ENCODE measurements around the gene NGFR. TPM values are rescaled to one million over a fixed set of nuclear protein-coding genes. Genes with fewer than 3 reads are reported as not detected.

NGFR gene
- total and polyA plus RNA-seq, 7 experiments from 2014 or later = 0.07 to 0.17 (median 0.16) TPM; not detected in 4

- Histone ChIP-seq H3K4me1 (ENCODE audit: control insufficient read depth in 2 of 2, insufficient read depth in 2 of 2, low read length in 2 of 2) (no peaks in the 10 kb centered on the region), H3K27me3 (ENCODE audit: control insufficient read depth in 2 of 2, insufficient read depth in 2 of 2, low read length in 2 of 2) (peaks cover 0 to 19% of the 10 kb centered on the region in 2 donors), H3K9me3 (ENCODE audit: control insufficient read depth in 2 of 3, low read length in 3 of 3) (no peaks in the 10 kb centered on the region), H3K36me3 (ENCODE audit: control insufficient read depth in 2 of 3, insufficient read depth in 3 of 3, low read length in 3 of 3) (no peaks in the 10 kb centered on the region), H3K27ac (ENCODE audit: low read depth, low read length) (no peak overlapping the region), H3K4me3 (ENCODE audit: low read length) (no peak overlapping the region)
- ATAC-seq (no peak), DNase-seq (no peak)
- POLR2A ChIA-PET = no interaction called here
- no peak overlapping the region for H3K4me3 Mint-ChIP-seq
- H3K9me3 Mint-ChIP-seq = peaks cover 0 to 2% (median 0%) of the 10 kb centered on the region in 11 donors
- peaks cover 0 to 3% (median 0%) of the 10 kb centered on the region in 5 donors for H3K36me3 Mint-ChIP-seq
- intact Hi-C loops (cut with micrococcal nuclease) = no loop called here
- CTCF ChIA-PET = no interaction called here
- H3K4me1 Mint-ChIP-seq = peaks cover 0 to 1% (median 0%) of the 10 kb centered on the region in 7 donors
- H3K27me3 Mint-ChIP-seq = peaks cover 28 to 63% (median 61%) of the 10 kb centered on the region in 5 donors
- no peak overlapping the region for H3K27ac Mint-ChIP-seq
Observed at GRCh38 chr17:49506282-49506681, 11.2 kb downstream of the NGFR start.

GRCh38 chr17:49508061-49508865 lies 13.2 kb downstream of the NGFR start:
- peaks cover 17 to 47% (median 42%) of the 10 kb centered on the region in 5 donors for H3K27me3 Mint-ChIP-seq
- H3K4me3 Mint-ChIP-seq = no peak overlapping the region
- no peak overlapping the region for H3K4me3 ChIP-seq (ENCODE audit: low read length)
- no peak for DNase-seq
- no peaks in the 10 kb centered on the region for H3K36me3 ChIP-seq (ENCODE audit: control insufficient read depth in 2 of 3, insufficient read depth in 3 of 3, low read length in 3 of 3)
- peaks cover 0 to 1% (median 0%) of the 10 kb centered on the region in 7 donors for H3K4me1 Mint-ChIP-seq
- no peaks in the 10 kb centered on the region for H3K9me3 ChIP-seq (ENCODE audit: control insufficient read depth in 2 of 3, low read length in 3 of 3)
- no peak for ATAC-seq
- H3K36me3 Mint-ChIP-seq = peaks cover 0 to 3% (median 0%) of the 10 kb centered on the region in 5 donors
- ChIA-PET CTCF (no interaction called here), POLR2A (no interaction called here)
- no peak overlapping the region for H3K27ac Mint-ChIP-seq
- no peak overlapping the region for H3K27ac ChIP-seq (ENCODE audit: low read depth, low read length)
- H3K27me3 ChIP-seq (ENCODE audit: control insufficient read depth in 2 of 2, insufficient read depth in 2 of 2, low read length in 2 of 2) = peaks cover 0 to 13% of the 10 kb centered on the region in 2 donors
- no peaks in the 10 kb centered on the region for H3K4me1 ChIP-seq (ENCODE audit: control insufficient read depth in 2 of 2, insufficient read depth in 2 of 2, low read length in 2 of 2)
- intact Hi-C loops (cut with micrococcal nuclease) = no loop called here
- H3K9me3 Mint-ChIP-seq = peaks cover 0 to 2% (median 0%) of the 10 kb centered on the region in 11 donors

- peaks cover 0 to 11% of the 10 kb centered on the region in 2 donors for H3K27me3 ChIP-seq (ENCODE audit: control insufficient read depth in 2 of 2, insufficient read depth in 2 of 2, low read length in 2 of 2)
- H3K27ac Mint-ChIP-seq = no peak overlapping the region
- no peaks in the 10 kb centered on the region for H3K4me1 ChIP-seq (ENCODE audit: control insufficient read depth in 2 of 2, insufficient read depth in 2 of 2, low read length in 2 of 2)
- peaks cover 0 to 3% (median 0%) of the 10 kb centered on the region in 5 donors for H3K36me3 Mint-ChIP-seq
- no peak for ATAC-seq
- ChIA-PET POLR2A (no interaction called here), CTCF (no interaction called here)
- H3K27me3 Mint-ChIP-seq = peaks cover 11 to 39% (median 35%) of the 10 kb centered on the region in 5 donors
- H3K4me1 Mint-ChIP-seq = peaks cover 0 to 1% (median 0%) of the 10 kb centered on the region in 7 donors
- H3K9me3 ChIP-seq (ENCODE audit: control insufficient read depth in 2 of 3, low read length in 3 of 3) = no peaks in the 10 kb centered on the region
- H3K27ac ChIP-seq (ENCODE audit: low read depth, low read length) = no peak overlapping the region
- H3K4me3 ChIP-seq (ENCODE audit: low read length) = no peak overlapping the region
- intact Hi-C loops (cut with micrococcal nuclease) = no loop called here
- H3K9me3 Mint-ChIP-seq = peaks cover 0 to 2% (median 0%) of the 10 kb centered on the region in 11 donors
- H3K36me3 ChIP-seq (ENCODE audit: control insufficient read depth in 2 of 3, insufficient read depth in 3 of 3, low read length in 3 of 3) = no peaks in the 10 kb centered on the region
- DNase-seq = no peak
- no peak overlapping the region for H3K4me3 Mint-ChIP-seq
Observed at GRCh38 chr17:49508866-49509587, 13.9 kb downstream of the NGFR start.

- no peak overlapping the region for H3K4me3 Mint-ChIP-seq
- Histone ChIP-seq H3K27ac (ENCODE audit: low read depth, low read length) (no peak overlapping the region), H3K4me1 (ENCODE audit: control insufficient read depth in 2 of 2, insufficient read depth in 2 of 2, low read length in 2 of 2) (no peaks in the 10 kb centered on the region), H3K36me3 (ENCODE audit: control insufficient read depth in 2 of 3, insufficient read depth in 3 of 3, low read length in 3 of 3) (no peaks in the 10 kb centered on the region), H3K9me3 (ENCODE audit: control insufficient read depth in 2 of 3, low read length in 3 of 3) (no peaks in the 10 kb centered on the region), H3K27me3 (ENCODE audit: control insufficient read depth in 2 of 2, insufficient read depth in 2 of 2, low read length in 2 of 2) (peaks cover 0 to 6% of the 10 kb centered on the region in 2 donors), H3K4me3 (ENCODE audit: low read length) (no peak overlapping the region)
- intact Hi-C loops (cut with micrococcal nuclease) = no loop called here
- DNase-seq (no peak), ATAC-seq (no peak)
- H3K36me3 Mint-ChIP-seq = no peaks in the 10 kb centered on the region
- H3K27me3 Mint-ChIP-seq = peaks cover 8 to 34% (median 29%) of the 10 kb centered on the region in 5 donors
- H3K4me1 Mint-ChIP-seq = peaks cover 0 to 1% (median 0%) of the 10 kb centered on the region in 7 donors
- CTCF ChIA-PET = no interaction called here
- no peak overlapping the region for H3K27ac Mint-ChIP-seq
- no peaks in the 10 kb centered on the region for H3K9me3 Mint-ChIP-seq
- POLR2A ChIA-PET = no interaction called here
Observed at GRCh38 chr17:49509588-49509917, 14.5 kb downstream of the NGFR start.

- no peak for ATAC-seq
- H3K9me3 Mint-ChIP-seq = no peaks in the 10 kb centered on the region
- no peak for DNase-seq
- Histone ChIP-seq H3K4me1 (ENCODE audit: control insufficient read depth in 2 of 2, insufficient read depth in 2 of 2, low read length in 2 of 2) (no peaks in the 10 kb centered on the region), H3K36me3 (ENCODE audit: control insufficient read depth in 2 of 3, insufficient read depth in 3 of 3, low read length in 3 of 3) (no peaks in the 10 kb centered on the region), H3K27ac (ENCODE audit: low read depth, low read length) (no peak overlapping the region), H3K27me3 (ENCODE audit: control insufficient read depth in 2 of 2, insufficient read depth in 2 of 2, low read length in 2 of 2) (peaks cover 0 to 6% of the 10 kb centered on the region in 2 donors), H3K9me3 (ENCODE audit: control insufficient read depth in 2 of 3, low read length in 3 of 3) (no peaks in the 10 kb centered on the region), H3K4me3 (ENCODE audit: low read length) (no peak overlapping the region)
- ChIA-PET POLR2A (no interaction called here), CTCF (no interaction called here)
- H3K4me3 Mint-ChIP-seq = no peak overlapping the region
- peaks cover 7 to 27% (median 23%) of the 10 kb centered on the region in 5 donors for H3K27me3 Mint-ChIP-seq
- peaks cover 0 to 1% (median 0%) of the 10 kb centered on the region in 7 donors for H3K4me1 Mint-ChIP-seq
- no peaks in the 10 kb centered on the region for H3K36me3 Mint-ChIP-seq
- intact Hi-C loops (cut with micrococcal nuclease) = no loop called here
- no peak overlapping the region for H3K27ac Mint-ChIP-seq
Observed at GRCh38 chr17:49510059-49510719, 15.1 kb downstream of the NGFR start.

GRCh38 chr17:49510720-49511110 lies 15.6 kb downstream of the NGFR start:
- Mint-ChIP-seq H3K27me3 (peaks cover 4 to 24% (median 18%) of the 10 kb centered on the region in 5 donors), H3K4me1 (peaks cover 0 to 1% (median 0%) of the 10 kb centered on the region in 7 donors), H3K36me3 (no peaks in the 10 kb centered on the region), H3K4me3 (no peak overlapping the region), H3K27ac (no peak overlapping the region), H3K9me3 (no peaks in the 10 kb centered on the region)
- ATAC-seq = no peak
- POLR2A ChIA-PET = no interaction called here
- intact Hi-C loops (cut with micrococcal nuclease) = no loop called here
- peaks cover 0 to 6% of the 10 kb centered on the region in 2 donors for H3K27me3 ChIP-seq (ENCODE audit: control insufficient read depth in 2 of 2, insufficient read depth in 2 of 2, low read length in 2 of 2)
- no peak for DNase-seq
- no peaks in the 10 kb centered on the region for H3K9me3 ChIP-seq (ENCODE audit: control insufficient read depth in 2 of 3, low read length in 3 of 3)
- H3K4me3 ChIP-seq (ENCODE audit: low read length) = no peak overlapping the region
- CTCF ChIA-PET = no interaction called here
- no peaks in the 10 kb centered on the region for H3K4me1 ChIP-seq (ENCODE audit: control insufficient read depth in 2 of 2, insufficient read depth in 2 of 2, low read length in 2 of 2)
- H3K27ac ChIP-seq (ENCODE audit: low read depth, low read length) = no peak overlapping the region
- no peaks in the 10 kb centered on the region for H3K36me3 ChIP-seq (ENCODE audit: control insufficient read depth in 2 of 3, insufficient read depth in 3 of 3, low read length in 3 of 3)
